NK-92 treated with Interleukin-12 subunit alpha and Interleukin-12 subunit beta, amount 100 ng/mL, for 24 hours (cell line): Measurements from ENCODE around the gene RIN1.

Source experiments
- DNase-seq: peaks from one replicate; lab custom pipeline; 2025; lab: John Stamatoyannopoulos, UW

The RIN1 gene

DNA sequence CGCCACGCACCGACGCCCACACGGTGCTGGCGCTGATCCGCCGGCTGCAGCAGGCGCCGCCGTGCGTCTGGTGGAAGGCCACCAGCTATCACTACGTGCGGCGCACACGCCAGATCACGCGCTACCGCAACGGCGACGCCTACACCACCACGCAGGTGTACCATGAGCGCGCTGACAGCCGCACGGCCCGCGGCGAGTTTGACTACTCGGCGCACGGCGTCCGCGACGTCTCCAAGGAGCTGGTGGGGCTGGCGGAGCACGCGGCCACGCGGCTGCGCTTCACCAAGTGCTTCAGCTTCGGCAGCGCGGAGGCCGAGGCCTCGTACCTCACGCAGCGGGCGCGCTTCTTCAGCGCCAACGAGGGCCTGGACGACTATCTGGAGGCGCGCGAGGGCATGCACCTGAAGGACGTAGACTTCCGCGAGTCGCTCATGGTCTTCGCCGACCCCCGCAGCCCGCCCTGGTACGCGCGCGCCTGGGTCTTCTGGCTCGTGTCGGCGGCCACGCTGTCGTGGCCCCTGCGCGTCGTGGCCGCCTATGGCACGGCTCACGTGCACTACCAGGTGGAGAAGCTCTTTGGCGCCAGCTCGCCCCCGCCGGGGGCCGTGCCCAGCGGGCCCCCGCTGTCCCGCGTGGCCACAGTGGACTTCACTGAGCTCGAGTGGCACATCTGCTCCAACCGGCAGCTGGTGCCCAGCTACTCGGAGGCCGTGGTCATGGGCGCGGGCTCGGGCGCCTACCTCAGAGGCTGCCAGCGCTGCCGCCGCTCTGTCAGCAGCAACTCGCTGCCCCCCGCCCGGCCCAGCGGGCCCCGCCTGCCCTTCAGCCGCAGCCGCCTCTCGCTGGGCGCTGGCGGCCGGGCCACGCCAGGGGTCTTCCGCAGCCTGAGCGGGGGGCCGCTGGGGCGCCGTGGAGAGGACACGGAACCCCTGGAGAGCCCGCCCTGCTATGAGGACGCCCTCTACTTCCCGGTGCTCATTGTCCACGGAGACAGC, 41.3 kb downstream of the RIN1 start:
- no peak for DNase-seq

DNA sequence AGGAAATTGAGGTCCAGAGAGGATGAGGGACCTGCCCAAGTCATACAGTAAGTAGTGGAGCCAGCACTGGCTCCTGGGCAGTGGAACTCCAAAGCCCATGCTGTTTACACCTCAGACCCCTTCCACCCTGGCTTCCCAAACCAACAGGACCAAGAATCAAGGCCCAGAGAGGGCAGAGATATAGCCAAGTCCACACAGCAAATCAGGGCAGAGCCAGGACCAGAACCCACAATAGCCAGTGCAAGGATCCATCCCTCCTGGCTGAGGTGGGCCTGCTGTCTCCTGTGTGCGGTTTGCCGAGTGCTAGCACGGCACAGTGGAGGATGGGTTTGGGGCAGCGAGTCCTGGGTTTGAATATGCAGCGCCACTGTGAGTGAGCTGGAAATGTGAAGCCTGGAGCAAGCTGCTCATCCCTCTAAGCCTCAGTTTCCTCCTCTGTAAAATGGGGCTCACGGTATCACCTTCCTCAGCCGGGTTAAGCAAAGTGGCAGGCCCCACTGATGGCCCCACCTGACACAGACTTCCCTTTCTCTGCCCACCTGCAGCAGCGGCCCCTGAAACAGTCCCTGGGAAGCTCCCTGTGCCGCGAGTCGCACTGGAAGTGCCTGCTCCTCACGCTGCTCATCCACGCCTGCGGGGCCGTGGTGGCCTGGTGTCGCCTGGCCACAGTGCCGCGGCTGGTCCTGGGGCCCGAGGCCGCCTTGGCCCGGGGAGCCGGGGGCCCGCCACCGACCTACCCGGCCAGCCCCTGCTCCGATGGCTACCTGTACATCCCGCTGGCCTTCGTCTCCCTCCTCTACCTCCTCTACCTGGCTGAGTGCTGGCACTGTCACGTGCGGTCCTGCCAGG, 42.2 kb downstream of the RIN1 start:
- no peak for DNase-seq

DNA sequence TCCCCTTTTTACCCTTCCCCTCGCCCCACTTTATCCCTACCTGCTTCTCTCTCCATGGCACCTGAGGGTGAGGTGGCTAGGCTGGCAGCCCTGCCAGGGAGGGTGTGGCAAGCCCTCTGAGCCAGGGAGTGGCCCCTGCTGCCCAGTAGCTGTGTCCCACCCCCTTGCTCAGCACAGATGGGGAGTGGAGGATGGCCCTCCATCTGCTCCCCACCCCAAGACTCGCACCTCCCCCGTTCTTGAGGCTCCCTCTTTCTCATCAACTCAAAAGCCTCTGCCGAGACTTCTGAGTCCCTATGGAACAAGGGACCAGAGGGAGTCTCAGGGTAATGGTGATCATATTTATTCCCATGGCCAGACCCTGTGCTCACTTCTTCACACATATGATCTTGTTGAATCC, 42.9 kb downstream of the RIN1 start:
- DNase-seq: no peak

DNA sequence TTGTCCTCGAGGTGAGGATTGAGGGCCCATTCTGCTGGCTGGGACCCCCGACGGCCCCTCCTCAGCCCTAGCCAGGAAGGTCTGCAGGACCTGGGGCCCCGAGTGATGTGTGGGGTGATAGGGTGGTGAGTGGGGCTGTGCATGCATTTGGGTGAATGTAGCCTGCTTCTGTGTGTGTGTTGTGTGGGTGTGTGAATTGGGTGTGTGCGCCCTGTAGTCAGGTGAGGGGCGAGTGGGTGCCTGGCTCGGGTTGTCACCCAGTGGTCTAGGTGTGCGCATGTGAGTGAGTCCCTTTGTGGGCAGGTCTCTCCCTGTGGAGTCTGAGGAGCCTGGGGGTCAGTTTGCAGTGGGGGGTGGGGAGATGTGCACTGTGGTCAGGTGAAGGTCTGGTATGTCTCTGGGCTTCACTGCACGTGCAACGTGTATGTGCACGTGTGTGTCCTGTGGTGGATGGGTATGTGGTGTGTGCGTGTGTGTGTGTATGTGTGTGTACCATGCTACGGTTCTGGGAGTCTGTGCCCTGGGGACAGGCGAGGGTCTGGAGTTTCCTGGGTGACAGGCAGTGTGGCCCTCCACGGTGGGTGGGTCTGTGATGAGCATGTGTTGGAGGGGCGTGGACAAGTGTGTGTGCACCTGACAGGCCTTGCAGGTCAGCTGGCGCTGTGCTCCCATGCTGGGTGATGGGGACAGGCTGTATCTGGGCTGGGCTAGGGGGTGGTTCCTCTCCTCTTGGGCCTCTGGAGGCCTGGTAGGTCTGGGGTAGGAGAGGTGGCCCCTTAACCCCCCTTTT, 43.5 kb downstream of the RIN1 start:
- DNase-seq: no peak

GRCh38 chr11:66291706-66292542, 44.3 kb downstream of the RIN1 start, which contains the start of gene TMEM151A:
Gene TMEM151A, plus strand, starts transcription at chr11:66291894. Its CDS starts 120 bp downstream, at chr11:66292014.
- DNase-seq: no peak

DNA sequence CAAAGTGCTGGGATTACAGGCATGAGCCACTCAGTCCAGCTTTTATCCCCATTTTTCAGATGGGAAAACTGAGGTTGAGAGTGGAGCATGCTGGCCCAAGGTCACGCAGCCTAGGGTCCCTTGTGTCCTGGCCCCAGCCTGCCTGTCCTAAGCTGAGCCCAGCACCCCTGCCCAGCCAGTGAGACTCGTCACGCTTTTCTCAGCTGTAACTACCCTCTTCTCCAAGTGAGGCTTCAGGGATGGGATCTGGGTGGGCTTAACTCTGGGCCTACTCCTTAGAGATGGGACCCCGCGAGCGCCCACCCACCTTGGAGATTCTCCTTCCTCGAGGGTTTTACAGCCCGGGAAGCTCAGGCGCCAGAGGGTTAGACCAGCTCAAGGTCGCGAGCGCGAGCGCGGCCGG, 44.9 kb downstream of the RIN1 start:
- no peak for DNase-seq

DNA sequence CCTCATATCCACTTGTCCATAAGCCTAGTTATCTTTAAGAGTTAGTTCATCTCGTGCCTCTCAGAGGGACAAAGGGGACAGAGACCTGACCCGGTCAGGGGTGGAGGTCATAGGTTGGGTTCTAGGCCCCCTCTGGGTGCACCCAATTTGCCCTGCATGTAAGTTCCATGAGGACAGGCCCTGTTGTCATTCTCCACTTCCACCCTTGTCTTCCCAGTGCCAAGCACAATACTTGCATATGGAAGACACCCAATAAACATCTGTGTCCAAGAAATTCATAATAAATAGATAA, 46.0 kb downstream of the RIN1 start:
- DNase-seq: no peak

- DNase-seq: no peak
Observed at GRCh38 chr11:66289548-66290329, 46.5 kb downstream of the RIN1 start.

GRCh38 chr11:66288671-66289547, 47.3 kb downstream of the RIN1 start, which contains the start of gene YIF1A:
Gene YIF1A, minus strand, starts transcription at chr11:66289143. Its CDS starts 158 bp downstream, at chr11:66288985.
- DNase-seq: peak; percentile 99

- DNase-seq: no peak
Observed at GRCh38 chr11:66287889-66288670, 48.2 kb downstream of the RIN1 start.

GRCh38 chr11:66287211-66287888, 48.9 kb downstream of the RIN1 start:
- DNase-seq: no peak

- no peak for DNase-seq
Observed at GRCh38 chr11:66286699-66287098, 49.5 kb downstream of the RIN1 start.

GRCh38 chr11:66285250-66285947, 50.8 kb downstream of the RIN1 start:
- DNase-seq: no peak

DNA sequence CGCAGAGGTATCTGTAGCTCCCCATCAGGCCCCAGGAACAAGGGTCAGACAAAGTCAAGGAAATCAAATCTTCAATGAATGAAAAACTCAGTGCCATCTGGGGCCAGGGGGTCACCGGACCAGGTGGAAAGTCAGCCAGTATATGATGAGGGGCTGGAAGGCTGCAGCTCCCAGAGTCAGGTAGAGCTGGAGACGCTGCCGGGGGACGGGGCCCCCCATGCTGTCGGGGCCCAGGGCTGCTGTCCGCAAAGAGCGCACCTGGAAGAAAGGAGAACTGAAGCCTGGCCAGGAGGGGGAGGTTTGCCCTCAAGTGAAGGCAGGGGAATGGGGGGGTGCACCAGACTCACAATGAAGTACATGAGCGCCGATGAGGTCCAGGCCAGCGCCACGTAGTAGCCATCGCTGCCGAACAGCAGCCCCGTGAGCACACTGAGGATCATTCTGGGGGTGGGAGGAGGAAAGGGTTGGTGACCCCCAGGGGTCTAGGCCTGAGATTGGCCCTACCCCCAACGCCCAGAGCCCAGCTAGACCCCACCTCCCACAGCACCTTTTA, 51.6 kb downstream of the RIN1 start:
- DNase-seq: no peak

DNA sequence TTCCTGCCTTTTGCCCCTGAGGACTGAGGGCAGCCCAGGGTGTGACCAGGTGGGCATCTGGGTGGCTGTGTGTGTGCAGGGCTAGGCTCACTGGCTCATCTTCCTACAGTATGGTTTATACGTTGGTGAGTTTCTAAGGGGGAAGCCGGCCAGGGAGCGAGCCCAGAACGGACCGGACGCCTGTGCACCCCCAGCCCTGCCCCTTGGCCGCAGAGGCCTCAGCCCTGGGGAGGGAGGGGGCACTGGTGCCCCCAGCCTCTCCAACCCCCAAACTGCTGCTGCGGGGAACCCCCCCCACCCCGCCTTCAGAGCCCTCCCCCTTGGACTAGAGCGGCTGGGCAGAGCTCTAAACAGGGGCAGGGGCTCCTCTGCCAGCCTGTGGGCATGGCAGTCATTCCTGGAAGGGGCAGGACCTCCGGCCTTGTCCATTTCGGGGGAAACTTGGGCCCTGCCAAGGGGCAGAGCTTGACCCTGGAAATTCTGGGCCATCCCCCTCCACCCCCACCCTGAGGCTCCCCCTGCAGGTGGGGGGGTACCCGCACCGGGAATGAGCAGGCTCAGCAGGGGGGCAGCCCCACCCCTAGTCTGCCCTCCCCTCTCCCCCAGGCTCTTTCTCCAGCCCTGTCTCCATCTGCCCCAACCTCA, 52.7 kb downstream of the RIN1 start:
- no peak for DNase-seq
